GM21390 (cell line): ENCODE data around the gene FZR1.

Experiments used
- ATAC-seq: cut with Tn5 transposase; IDR thresholded peaks from one replicate; pipeline ENCODE4 v1.9.1; 2021; ENCODE audit not compliant: unreplicated experiment

The FZR1 gene

GRCh38 chr19:3505598-3506383 lies at the start of gene FZR1:
TSS of gene FZR1 (plus strand) at chr19:3506311. CDS start at chr19:3522990, 16,679 bp downstream.
- peak; percentile 79 for ATAC-seq

- ATAC-seq: no peak
Measured at GRCh38 chr19:3456925-3457527, 49.1 kb upstream of the FZR1 start.

GRCh38 chr19:3457528-3458228 lies 48.4 kb upstream of the FZR1 start:
- ATAC-seq: no peak

GRCh38 chr19:3458229-3459088 lies 47.7 kb upstream of the FZR1 start:
- ATAC-seq: no peak

GRCh38 chr19:3459089-3459881 lies 46.8 kb upstream of the FZR1 start:
- no peak for ATAC-seq

GRCh38 chr19:3459965-3460582 lies 46.0 kb upstream of the FZR1 start:
- no peak for ATAC-seq

GRCh38 chr19:3462991-3463713 lies 43.0 kb upstream of the FZR1 start:
- ATAC-seq: no peak

GRCh38 chr19:3463714-3464586 lies 42.2 kb upstream of the FZR1 start:
- ATAC-seq: no peak

GRCh38 chr19:3464587-3465235 lies 41.4 kb upstream of the FZR1 start:
- no peak for ATAC-seq

GRCh38 chr19:3465552-3465951 lies 40.6 kb upstream of the FZR1 start:
- ATAC-seq: no peak

GRCh38 chr19:3466635-3467034 lies 39.5 kb upstream of the FZR1 start:
- ATAC-seq: no peak

- no peak for ATAC-seq
Measured at GRCh38 chr19:3467437-3468198, 38.5 kb upstream of the FZR1 start.

GRCh38 chr19:3468211-3468610 lies 37.9 kb upstream of the FZR1 start:
- no peak for ATAC-seq

GRCh38 chr19:3469638-3470499 lies 36.2 kb upstream of the FZR1 start:
- no peak for ATAC-seq

- ATAC-seq: no peak
Measured at GRCh38 chr19:3470500-3471128, 35.5 kb upstream of the FZR1 start.
